HCEC 1CT (cell line): ENCODE measurements around the gene MCAT.

ENCODE experiments used
- DNase-seq: peaks from one replicate; pipeline ENCODE4 v3.0.0-alpha.2; 2017

MCAT gene, protein sequence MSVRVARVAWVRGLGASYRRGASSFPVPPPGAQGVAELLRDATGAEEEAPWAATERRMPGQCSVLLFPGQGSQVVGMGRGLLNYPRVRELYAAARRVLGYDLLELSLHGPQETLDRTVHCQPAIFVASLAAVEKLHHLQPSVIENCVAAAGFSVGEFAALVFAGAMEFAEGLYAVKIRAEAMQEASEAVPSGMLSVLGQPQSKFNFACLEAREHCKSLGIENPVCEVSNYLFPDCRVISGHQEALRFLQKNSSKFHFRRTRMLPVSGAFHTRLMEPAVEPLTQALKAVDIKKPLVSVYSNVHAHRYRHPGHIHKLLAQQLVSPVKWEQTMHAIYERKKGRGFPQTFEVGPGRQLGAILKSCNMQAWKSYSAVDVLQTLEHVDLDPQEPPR

DNA sequence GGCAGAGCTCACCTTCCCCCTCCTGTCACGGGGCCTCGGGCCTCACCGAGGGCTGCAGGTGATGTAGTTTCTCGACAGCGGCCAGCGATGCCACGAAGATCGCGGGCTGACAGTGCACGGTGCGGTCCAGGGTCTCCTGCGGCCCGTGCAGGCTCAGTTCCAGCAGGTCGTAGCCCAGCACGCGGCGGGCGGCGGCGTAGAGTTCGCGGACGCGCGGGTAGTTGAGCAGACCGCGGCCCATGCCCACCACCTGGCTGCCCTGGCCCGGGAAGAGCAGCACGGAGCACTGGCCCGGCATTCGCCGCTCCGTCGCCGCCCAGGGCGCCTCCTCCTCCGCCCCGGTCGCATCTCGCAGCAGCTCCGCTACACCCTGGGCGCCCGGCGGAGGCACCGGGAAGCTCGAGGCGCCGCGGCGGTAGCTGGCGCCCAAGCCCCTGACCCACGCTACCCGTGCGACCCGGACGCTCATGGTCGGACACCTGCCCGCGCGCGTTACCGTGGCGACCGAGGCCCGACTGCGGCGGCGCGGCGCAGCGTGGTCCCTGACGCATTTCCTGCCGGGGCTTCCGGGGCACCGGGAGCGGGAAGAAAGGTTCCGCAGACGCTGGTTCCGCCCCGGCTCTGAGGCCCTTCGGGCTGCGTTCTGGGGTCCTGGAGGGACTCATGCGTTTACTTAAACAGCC, at the start of gene MCAT:
MCAT (minus strand) TSS at position 519 of the 683 bp plus-strand sequence; CDS start at position 469, 50 bp downstream.
- peak; percentile 60 for DNase-seq

DNA sequence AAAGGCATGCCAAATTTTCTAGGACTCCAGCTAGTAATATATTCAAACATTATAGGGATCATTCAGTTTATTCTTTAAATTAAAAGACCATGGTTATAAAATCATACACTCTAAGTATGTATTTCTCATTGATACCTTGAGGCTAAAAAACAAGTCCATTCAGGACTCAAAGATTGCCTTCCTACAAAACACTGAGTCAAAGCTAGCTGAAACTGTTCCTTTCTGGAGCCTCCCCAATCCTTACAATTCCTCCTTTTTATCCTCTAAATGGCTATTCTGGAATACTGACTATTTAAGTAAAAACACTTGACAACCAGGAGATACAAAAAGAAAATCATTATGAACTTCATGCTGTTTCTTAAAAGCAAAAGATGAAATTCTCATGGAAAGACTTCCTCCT, 48.6 kb upstream of the MCAT start:
- no peak for DNase-seq

DNA sequence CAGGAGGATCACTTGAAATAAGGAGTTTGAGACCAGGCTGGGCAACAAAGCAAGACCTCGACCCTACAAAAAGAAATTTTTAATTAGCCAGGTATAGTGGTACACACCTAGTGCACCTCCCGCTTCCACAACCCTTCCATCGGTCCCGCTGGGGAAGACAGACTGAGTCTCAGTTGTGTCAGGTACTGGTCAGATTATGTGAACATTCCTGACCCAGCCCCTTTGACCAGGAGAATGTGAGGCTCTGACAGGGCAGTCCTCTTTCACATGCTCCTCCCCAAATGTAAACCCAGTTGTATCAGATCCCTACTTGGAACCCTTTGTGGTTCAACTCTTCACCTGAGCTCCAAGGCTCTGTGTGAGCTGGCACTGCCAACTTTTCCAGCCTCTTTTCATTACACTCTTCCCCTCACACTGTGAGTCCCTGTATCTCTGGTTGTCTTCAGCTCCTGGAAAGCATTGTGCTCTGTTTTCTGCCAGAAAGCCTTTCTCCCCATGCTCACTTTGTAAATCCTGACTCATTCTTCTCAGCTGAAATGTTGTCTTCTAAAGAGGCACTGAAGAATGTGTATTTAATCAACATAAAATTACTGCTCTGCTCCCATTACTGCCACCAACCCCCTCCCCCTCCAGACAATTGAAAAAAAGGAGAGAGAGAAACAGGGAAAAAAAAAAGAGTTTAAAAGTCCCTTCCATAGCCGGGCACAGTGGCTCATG, 45.8 kb upstream of the MCAT start:
- no peak for DNase-seq

DNA sequence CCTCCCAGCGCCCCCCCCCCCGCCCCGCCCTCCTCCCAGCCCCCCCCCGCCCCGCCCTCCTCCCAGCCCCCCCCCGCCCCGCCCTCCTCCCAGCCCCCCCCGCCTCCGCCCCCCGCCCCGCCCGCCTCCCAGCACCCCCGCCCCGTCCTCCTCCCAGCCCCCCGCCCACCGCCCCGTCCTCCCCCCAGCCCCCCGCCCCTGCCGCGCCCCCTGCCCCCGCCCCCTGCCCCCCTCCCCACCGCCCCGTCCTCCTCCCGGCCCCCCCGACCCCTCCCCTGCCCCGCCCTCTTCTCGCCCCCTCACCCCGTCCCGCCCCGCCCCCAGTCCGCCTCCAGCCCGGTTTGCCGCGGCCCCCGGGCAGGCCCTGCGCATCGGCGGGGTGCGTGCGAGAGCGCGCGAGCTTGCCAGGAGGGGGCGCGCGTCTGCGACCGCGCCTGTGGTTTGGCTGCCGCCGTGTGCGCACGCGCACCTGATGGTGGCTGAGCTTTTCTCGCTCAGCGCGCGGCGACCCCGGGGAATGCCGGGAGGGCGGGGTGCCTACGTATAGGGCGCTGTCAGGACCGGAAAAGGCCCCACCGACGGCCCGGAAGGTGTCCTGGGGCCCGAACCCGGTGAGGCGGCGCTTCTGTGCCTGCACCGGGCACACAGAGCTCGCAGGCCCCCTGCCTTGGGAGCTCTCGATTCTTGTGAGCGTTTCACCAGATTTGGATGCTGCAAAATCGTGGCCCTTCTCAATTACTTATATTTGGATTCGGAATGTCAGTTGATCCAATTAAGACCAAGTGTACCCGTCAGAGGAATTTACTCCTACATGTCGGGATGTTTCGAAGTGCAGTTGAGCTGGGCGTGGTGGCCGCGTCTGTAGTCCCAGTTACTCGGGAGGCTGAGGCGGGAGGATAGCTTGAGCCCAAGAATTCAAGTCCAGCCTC, 44.2 kb upstream of the MCAT start:
- peak; percentile 91 for DNase-seq

DNA sequence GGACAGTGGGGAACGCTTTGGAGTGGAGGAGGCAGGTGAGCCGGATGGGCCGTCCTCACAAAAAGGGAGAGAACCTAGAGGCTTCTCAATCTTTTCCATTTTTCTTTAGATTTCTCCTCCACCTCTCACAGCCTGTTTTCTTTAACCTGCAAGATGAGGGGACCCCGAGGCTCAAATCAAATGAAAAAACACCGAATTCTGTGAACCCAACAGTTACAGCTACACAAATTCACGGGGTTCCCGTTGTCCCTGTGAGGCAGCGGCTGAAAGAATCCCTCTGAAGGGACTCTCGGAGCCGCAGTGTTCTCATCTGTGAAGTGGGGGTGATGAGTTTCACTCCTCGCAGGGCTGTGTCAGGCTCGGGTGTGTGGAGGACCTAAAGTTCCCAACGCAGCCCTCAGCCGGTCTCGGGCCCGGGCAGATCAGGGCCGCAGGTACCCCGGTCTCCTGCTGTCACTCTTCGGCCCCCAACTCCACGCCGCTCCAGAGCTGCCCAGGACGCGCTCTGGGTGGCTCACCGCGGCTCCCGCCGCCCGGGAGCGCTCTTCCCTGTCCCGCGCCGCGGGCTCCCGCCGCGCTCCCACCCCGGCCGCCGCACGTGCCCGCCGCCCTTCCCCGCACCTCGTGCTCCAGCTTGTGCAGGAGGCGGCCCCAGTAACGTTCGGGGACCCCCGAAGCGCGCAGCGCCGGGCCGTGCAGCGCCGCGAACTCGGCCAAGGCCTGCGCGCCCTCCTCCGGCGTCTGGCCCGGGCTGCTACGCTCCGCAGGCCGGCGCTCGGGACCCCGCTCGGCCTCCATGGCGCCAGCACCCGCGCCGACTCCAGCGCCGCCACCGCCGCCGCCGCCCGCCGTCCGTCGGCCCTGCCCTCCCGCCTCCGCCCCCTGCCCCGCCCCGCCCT, 43.3 kb upstream of the MCAT start, which contains the start of gene TTLL12:
TTLL12 (minus strand) TSS at position 863 of the 899 bp plus-strand sequence; CDS start at position 798, 65 bp downstream.
- DNase-seq = peak; percentile 50

DNA sequence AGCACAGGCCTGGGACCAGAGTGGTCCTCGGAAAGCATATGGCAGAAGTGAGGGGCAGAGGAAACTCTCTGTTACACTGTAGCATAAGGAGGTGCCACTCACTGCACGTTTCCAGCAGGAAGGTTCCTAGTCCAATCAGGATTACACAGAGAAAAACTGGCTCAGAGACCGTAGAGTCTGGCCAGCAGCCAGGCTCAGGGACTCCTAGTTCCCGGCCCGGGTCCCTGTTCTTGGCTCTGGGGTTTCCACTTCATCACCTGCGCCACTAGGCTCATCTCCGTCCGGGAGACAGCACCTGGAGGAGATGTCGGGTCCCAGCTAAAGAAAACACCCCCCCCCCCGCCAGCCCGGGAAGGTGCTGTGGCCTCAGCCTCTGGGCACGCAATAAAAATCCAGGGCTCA, 42.7 kb upstream of the MCAT start:
- no peak for DNase-seq

DNA sequence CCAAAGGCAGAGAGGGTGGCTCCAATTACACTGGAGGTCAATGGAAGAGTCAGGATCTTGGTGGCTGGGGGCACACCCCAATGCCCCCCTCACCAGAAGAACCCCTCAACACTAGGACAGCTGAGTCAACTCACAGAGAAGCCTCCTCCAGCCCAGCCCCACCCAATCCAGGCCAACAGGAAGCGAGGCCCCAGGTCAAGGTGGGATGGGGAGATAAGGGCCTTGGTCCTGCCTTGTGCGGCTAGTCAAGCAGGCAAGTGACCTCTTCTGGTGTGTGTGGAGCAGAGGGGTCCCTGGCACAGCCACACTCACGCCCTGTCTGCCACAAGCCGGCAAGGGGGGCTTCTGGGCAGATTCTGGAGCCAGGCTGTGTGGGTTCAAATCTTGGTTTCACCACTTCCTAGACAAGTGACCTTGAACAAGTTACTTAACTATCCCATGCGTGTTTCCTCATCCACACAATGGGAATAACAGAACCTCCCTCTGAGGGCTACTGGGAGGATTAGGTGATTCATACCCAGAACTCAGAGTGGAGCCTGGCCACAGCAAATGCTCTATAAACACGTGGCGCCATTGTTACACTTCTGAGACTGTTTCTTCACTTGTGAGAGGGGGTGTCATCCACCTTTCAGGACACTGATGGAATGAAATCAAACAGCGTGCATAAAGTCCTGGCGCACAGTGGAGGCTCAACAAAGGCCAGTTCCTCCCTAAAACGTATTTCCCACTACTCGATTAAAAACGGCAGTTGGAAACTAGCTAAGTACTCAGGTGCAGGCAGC, 40.5 kb upstream of the MCAT start:
- peak; percentile 72 for DNase-seq

DNA sequence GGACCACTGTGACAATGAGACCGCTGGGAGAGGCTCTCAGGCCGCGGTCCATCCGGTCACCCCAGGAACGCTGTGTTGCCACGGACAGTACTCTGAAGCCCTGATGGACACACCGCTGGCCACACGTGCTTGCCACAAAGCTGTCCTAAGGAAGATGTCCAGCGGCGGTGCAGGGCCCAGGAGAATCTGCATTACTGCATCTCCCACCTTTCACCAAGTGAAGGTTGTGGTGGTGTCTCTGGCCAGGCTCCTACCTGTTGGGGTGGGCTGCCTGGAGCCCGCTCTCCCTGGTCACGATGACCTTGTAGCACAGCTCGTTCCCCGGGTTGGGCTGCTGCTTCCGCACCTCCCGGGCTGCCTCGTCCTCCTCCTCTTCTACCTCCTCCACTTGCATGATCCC, 39.5 kb upstream of the MCAT start:
- DNase-seq = no peak

DNA sequence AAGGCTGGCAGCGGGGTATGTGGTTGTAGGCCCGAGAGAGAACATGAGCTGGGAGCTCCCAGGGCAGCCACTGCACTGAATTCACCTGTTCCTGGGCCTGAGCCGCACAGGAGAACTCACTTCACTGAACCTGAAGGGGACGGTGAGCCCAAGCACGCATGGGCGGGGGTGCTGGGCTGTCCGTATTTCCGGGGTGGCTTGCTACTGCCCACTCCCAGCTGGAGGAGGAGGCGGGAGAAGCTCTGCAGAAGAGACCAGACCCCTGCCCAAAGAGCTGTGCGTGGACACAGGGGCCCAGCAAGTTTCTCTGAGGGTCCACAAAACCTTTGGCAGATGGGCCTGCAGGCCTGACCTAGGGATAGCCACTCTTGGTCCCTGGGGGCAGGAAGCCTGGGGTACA, 38.9 kb upstream of the MCAT start:
- no peak for DNase-seq

DNA sequence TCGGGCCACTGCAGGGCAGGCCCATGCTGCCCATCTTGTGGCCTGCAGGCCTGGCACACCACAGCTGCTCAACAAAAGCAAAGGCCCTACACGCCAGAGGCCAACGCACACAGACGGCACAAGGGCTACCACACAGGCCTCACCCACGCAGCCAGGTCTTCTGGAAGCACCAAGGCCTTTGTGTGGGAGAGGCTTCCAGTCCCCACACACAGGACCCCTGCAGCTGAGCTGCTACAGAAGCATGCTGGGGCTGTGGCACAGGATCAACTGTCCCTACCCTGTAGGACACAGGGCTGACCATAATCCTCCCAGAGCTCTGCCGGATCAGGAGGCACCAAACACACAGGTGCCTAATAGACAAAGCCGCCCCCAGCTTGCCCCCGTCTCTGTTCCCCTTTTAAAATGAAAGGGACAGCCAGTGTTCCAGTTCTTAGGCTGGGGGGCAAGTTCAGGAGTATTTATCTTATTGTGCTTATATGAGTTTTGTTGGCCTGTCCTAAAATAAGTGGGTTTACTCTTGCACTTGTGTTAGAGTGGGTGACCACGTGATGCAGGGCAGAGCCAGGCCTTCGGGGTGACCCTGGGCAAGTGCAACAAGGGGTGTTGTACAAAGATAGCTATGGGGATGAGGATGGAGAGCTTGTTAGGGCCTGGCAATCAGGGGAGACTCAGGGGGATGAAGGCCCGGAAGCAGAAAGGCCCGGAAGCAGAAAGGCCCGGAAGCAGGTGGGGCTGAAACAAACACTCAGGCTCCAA, 38.3 kb upstream of the MCAT start:
- no peak for DNase-seq

DNA sequence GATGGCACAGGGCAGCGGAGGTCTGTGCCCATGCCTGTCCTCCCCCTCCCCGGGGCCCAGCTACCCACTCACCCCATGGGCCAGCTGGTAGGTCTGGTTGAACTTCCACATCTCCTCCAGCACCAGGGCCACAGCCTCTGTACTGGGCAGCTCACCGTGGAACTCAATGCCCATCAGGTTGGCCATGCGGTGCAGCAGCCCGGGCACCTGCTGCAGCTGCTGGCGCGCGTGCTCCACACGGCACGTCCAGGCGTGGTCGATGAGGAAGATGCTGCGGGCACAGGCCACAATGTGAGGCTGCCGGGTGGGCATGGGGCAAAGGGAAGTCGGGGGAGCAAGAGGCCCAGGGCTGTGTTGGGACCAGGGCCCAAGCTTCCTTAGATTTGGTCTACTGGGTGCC, 37.5 kb upstream of the MCAT start:
- DNase-seq = no peak

DNA sequence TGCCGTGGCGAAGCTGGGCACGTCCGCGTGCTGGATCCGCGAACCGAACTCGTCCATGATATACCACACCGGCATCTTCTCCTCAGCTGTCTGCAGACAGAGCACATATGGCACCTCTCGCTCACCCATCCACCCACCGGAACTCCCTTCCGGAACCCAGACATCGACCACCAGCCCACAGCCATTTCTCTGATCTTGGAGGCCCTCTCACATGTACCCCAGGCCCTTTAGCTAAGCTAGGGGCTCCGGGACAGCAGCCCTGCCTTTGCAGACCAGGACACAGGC, 36.7 kb upstream of the MCAT start:
- no peak for DNase-seq

DNA sequence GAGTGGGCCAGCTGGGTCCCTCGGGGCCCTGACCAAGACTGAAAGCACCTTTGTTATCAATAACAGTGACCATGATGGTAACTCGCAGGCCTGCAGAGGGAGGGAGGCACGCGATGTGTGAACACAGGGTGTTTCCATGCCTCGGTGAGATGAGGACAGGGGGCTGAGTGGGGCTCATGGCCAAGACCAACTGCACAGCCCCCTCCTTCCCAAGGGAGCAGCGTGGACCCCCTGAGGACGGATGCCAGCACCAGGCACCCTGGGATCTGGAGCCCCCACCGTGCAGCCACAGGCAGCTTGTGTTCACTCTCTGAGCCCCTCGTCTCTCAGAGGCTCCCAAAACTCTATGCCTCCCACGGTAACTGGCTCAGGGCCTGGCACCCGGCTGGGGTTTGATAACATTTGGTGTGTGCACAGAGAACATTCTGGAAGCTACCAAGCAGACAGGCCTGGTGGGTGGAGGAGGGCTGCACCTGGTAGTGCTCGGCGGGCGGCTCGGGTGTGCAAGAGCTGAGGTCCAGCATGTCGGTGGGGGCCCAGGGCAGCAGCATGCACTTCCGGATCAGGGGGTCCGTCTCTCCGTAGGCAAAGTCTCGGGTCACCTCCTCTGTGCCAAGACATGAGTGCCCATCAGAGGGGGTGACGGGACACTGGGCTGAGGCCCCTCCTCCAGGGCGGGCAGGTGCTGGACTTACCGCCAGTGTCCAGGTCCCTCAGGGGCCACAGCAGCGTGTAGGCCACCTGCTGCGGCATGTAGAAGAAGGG, 36.1 kb upstream of the MCAT start:
- DNase-seq = no peak

DNA sequence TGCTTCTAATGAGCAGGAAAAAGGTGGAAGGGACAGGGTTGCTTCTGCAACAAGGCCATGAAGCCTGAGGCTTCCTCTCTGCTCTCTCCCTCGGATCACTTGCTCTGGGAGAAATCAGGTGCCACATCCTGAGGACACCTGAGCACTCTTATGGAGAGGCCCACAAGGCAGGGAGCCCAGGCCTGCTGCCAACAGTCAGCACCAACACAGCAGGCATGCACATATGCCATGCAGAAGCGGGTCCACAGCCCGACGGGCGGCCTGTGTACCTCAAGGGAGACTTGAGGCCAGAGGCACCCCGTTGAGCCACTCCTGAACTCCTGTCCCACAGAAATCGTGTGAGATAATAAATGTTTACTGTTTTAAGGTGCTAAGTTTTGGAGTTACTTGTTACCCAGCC, 34.3 kb upstream of the MCAT start:
- DNase-seq = no peak

DNA sequence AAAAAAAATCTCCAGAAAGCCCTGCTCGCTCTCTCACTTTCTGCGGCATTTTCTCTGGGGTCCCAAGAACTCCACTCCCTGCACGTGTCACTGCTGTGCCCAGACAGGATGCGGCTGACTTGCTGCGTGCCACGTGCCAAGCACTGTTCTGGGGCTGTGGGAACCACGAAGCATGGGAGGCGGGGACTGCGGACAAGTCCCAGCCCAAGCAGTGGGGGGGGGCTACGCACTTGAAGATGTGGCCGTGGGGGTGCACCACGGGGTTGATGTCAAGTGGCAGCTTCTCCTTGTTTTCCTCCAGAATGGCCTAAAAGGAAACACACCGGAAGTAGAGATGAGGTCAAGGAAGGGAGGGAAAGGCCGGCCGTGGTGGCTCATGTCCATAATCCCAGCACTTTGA, 32.9 kb upstream of the MCAT start:
- no peak for DNase-seq

DNA sequence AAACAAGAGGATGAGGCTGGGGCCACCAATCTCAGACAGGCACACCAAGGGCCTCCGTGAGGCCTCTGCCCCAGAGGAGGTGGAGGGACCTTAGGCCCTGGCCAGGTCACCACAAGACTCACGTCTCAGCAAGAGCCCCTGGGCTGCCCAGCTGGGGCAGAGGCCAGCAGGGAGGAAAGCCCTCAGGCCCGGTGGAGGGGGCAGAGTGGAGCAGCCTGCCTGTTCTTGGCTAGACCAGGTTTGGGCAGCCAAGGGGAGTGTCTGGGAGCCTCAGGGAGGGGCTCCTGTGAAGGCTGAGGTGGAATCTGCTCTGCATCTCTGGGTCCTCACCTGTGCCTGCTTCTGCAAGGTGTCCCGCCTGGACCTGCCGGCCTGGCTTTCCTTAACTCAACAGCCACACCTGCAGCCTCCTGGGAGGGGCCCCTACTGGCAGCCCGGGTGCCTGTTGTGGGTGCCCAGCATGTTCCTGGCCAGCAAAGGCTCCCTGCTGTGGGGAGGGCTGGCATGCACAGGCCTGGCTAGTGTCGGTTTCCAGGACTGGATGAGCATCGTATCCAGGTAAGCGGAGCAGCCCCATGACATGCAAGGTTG, 31.8 kb upstream of the MCAT start:
- no peak for DNase-seq

DNA sequence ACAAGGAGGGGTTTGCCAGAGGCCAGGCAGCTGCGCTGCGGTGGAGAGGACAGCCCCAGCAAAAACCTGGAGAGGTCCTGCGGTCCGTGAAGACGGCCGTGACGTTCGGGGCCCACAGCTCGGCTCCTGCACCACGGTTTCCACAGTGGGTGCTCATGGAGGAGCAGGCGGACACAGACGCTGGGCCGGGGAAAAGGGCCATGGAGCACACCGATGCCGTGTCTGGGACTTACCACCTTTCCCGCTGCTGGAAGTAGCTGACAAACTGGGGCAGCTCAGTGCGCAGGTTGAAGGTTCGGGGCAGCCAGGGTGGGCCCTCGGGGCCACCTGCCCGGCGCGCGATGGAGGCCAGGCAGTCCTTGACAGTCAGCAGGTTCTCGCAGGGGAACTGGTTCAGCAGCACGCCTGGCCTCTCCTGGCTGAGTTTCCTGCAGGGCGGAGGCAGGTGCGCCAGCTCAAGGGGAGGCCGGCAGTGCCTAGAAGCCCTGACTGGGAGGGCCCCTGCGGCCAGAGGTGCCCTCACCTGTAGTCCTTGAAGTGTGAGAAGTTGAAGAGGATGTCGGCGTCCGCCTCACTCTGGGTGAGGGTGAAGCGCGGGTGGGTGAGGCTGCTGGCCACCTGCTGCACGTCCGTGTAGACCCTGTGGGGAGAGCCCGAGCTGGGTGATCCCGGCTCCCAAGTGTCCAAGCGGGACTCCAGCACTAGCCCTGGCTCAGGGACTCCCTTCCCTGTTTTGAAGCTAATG, 30.9 kb upstream of the MCAT start:
- DNase-seq = no peak

DNA sequence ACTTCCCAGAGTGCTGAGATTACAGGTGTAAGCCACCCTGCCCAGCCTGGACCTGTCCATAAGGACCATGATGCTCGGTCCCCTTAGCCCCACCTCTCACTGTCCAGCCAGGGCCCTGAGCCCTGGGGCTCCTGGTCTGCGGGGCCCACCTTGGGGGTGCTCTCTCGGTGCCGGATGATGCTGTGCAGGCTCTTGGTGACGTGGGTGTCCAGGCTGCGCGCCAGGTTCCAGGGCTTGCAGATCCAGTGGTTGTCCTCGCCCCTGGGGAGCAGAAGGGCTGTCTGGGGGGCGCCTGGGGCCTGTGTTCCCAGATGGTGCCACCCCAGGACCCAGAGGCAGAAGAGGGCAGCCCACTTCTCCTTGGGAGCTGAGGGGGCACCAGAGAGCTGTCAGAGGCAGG, 30.4 kb upstream of the MCAT start:
- DNase-seq = no peak
